ENCODE results near the gene TLE5. TPM values are rescaled to one million over a fixed set of nuclear protein-coding genes. Genes with fewer than 3 reads are reported as not detected.

TLE5 gene
- total and polyA plus RNA-seq, 2 experiments from 2014 or later: 130 to 154 TPM

- H3K4me3 Mint-ChIP-seq: peak overlapping the region; percentile 77
- Histone ChIP-seq H3K9me2 (ENCODE audit: insufficient read depth) (no peaks in the 10 kb centered on the region), H3K79me2 (replicated peaks; ENCODE audit: insufficient read depth) (no peaks in the 10 kb centered on the region), H3K4me3 (peak overlapping the region; percentile 76), H2AFZ (peak overlapping the region; percentile 94), H4K20me1 (replicated peaks; ENCODE audit: insufficient read depth) (no peaks in the 10 kb centered on the region), H3K27ac (ENCODE audit: low read depth) (peak overlapping the region; percentile 90), H3K4me2 (peak overlapping the region; percentile 85), H3K27me3 (ENCODE audit: insufficient read depth) (peaks cover 47% of the 10 kb centered on the region), H3K36me3 (ENCODE audit: insufficient read depth) (no peaks in the 10 kb centered on the region), H3F3A (replicated peaks; ENCODE audit: low read depth) (peaks cover 19% of the 10 kb centered on the region), H3K4me1 (ENCODE audit: insufficient read depth) (peaks cover 11% of the 10 kb centered on the region)
- H3K4me1 Mint-ChIP-seq: peaks cover 24% of the 10 kb centered on the region
- peaks cover 3% of the 10 kb centered on the region; the same call in 1 of the 3 replicates for H3K9me3 Mint-ChIP-seq
- no peak for TF ChIP-seq REST (IDR thresholded peaks at IDR 0.05; ENCODE audit: unreplicated experiment)
- TF ChIP-seq ZNF114 (CRISPR knock-in tag; IDR thresholded peaks at IDR 0.05): no peak
- no peak for TF ChIP-seq NANOG (IDR thresholded peaks at IDR 0.05; ENCODE audit: borderline replicate concordance)
- TF ChIP-seq EZH2 (IDR thresholded peaks at IDR 0.05; ENCODE audit: low read depth, unreplicated experiment): no peak
- peak; percentile 71 for TF ChIP-seq ETS1 (IDR thresholded peaks at IDR 0.05)
- no peak for TF ChIP-seq EZH2phosphoT487 (IDR thresholded peaks at IDR 0.05; ENCODE audit: unreplicated experiment)
- no peak for TF ChIP-seq POLR2AphosphoS5 (IDR thresholded peaks at IDR 0.05; ENCODE audit: low read depth)
- TF ChIP-seq CREB1 (CRISPR knock-in tag; IDR thresholded peaks at IDR 0.05; ENCODE audit: low read depth): peak; percentile 83
- TF ChIP-seq STAT1 (IDR thresholded peaks at IDR 0.05; ENCODE audit: unreplicated experiment): no peak
- no peak for TF ChIP-seq ZNF331 (CRISPR knock-in tag; IDR thresholded peaks at IDR 0.05; ENCODE audit: low read depth)
- TF ChIP-seq JUNB (IDR thresholded peaks at IDR 0.05; ENCODE audit: unreplicated experiment): no peak
- TF ChIP-seq ZNF462 (CRISPR knock-in tag; IDR thresholded peaks at IDR 0.05): no peak
- peak; percentile 45 to 57 for TF ChIP-seq CTCF (conservative IDR thresholded peaks at IDR 0.05; ENCODE audit: low read depth in 2 of 2)
- no peaks in the 10 kb centered on the region; the same call in 1 of the 3 replicates for H3K36me3 Mint-ChIP-seq (ENCODE audit: low read depth)
- peak; percentile 77 for ATAC-seq
- DNase-seq (ENCODE audit: low spot score): peak; percentile 98
- H3K27me3 Mint-ChIP-seq (ENCODE audit: insufficient read depth, low read depth, poor library complexity): peaks cover 55% of the 10 kb centered on the region
- H3K27ac Mint-ChIP-seq: peak overlapping the region; percentile 96
Measured at GRCh38 chr19:3036119-3036976, 25.9 kb downstream of the TLE5 start.

All from GM23338 (cell line).